Cortex of kidney (tissue), 1 donor: ENCODE measurements around the gene CA9.

Experiments used
- DNase-seq: peaks from one replicate; lab custom pipeline; 2025; lab: John Stamatoyannopoulos, UW

The CA9 gene

DNA sequence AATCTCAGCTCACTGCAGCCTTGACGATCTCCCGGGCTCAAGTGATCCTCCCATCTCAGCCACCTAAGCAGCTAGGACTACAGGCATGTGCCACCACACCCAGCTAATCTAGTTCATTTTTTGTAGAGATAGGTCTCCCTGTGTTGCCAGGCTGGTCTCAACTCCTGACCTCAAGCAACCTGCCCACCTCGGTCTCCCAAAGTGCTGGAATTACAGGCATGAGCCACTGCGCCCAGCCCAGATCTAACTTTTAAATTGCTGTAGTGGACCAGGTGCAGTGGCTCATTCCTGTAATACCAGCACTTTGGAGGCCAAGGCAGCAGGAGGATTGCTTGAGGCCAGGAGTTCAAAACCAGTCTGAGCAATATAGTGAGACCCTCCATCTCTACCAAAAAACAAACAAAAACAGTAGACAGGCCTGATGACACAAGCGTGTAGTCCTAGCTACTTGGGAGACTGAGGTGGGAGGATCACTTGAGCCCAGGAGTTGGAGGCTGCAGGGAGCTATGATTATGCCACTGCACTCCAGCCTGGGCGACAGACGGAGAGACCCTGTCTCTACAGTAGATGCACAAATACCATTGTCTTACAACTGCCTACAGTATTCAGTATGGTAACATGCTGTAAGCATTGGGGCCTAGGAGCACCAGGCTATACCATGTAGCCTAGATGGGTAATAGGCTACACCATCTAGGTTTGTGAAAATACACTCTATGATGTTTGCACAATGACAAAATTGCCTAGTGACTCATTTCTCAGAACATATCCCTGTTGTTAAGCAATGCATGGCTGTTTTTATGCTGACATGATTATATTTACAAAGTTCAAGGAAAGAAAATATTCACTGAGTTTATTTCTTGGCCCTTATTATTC is 21.5 kb upstream of the CA9 start:
- DNase-seq: no peak

DNA sequence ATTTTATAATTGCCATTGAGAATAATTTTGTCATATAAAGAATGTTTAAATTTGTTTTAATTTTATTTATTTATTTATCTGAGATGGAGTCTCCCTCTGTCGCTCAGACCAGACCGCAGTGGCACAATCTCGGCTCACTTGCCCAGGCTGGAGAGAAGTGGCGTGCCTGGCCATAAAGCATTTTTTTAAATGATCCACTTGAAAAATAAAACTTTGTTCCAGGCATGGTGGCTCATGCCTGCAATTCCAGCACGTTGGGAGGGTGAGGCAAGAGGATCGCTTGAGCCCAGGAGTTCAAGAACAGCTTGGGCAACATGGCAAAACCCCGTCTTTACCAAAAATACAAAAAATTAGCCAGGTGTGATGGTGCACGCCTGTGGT is 20.9 kb upstream of the CA9 start:
- DNase-seq: no peak

DNA sequence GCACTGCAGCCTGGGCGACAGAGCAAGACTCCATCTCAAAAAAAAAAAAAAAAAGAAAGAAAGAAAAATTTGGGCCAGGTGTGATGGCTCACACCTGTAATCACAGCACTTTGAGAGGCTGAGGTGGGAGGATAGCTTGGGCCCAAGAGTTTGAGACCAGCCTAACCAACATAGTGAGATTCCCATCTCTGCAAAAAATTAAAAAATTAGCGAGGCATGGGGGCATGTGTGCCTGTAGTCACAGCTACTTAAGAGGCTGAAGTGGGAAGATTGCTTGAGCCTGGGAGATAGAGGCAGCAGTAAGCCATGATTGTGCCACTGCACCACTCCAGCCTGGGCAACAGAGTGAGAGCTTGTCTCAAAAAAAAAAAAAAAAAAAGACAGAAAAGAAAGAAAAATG is 20.1 kb upstream of the CA9 start:
- no peak for DNase-seq

DNA sequence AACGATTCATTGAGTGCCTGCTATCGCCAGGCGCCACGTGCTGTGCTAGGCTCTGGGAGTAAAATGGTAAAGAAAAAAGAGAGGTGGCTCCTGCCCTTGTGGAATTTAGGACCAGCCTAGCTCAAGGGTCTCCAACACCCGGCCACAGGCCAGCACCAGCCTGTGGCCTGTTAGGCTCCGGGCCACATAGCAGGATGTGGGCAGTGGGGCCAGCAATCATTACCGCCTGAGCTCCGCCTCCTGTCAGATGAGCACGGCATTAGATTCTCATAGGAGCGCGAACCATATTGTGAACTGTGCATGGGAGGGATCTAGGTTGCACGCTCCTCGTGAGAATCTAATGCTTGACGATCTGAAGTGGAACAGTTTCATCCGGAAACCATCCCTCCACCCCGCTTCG is 17.4 kb upstream of the CA9 start:
- no peak for DNase-seq

DNA sequence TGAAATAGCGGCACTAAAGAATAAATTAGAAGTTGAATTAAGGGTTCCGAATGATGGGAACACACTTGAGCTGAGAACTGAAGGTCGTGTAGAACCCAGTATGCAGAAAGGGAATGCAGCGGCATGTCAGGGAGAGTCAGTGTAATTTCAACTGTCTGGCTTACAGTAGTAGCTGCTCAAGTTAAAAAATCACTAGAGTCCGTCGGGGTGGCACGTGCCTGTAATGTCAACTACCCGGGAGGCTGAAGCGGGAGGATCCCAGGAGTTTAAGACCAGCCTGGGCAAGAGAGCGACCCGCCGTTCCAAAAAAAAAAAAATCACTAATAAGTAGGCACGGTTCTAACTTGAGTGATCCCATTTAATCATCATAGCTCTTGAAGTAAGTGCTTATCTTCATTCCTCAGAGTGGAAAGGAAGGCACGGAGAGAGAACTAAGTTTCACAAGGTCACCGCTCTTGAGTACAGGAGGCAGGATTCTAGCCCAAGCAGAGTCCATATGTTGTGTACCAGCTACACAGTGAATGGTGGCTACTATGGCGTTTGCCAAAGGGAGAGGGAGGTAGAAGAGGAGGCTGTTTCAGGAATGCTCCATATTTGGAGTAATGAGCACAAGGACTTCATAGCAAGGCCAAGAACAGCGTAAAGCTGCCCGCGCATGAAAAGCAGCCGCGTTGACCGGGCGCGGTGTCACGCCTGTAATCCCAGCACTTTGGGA is 16.7 kb upstream of the CA9 start:
- no peak for DNase-seq

DNA sequence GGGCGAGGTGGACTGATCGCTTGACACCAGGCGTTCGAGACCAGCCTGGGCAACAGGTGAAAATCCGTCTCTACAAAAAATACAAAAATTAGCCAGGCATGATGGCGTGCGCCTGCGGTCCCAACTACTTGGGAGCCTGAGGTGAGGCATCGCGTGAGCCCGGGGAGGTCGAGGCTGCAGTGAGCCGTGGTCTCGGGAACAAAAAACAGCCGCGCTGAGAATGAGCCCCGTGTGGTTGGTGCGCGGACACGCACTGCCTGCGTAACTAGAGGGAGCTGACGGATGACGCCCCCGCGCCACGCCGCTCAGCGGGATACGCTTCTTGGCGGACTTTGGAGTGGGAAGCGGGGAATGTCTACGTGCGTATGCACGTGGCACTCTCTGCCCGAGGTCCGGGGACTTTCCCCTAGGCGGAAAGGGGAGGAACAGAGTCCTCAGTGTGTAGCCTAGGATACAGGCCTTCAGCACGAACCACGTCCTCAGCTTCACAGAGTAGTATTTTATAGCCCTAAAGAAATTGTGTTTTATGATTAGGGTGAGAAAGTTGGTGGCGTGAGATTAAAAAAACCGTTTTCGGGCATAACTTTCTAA is 16.1 kb upstream of the CA9 start, which contains the start of gene RMRP:
TSS of gene RMRP (minus strand) at position 474 of the 591 bp plus-strand sequence.
- peak; percentile 55 for DNase-seq

DNA sequence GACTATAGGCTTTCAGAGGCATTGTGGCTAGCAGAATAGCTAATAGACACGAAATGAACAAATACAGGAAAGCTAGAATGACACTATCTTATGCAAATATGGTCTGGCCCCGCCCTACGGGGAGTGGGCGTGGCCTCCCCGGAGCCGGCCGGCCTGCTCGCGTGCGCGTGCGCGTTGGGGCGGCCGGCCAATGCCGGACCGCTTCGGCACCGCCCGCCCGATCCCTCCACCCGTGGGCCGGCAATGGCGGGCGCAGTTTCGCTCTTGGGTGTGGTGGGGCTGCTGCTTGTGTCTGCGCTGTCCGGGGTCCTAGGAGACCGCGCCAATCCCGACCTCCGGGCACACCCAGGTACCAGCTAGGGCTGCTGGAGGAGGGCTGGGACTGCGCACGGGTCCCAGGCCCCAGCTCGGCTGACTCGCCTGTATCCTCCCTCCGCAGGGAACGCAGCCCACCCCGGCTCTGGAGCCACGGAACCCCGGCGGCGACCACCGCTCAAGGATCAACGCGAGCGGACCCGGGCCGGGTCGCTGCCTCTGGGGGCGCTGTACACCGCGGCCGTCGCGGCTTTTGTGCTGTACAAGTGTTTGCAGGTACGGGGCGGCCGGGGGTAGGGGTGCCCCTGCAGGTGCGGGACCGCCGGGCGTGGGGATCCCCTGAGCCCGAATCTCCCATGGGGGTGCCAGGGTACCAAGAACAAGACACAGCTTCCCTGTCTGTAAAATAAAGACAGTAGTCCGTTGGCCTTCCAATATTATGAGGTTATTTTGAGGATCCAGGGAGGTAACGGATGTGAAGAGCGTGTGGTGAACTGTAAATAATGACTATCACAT is 15.4 kb upstream of the CA9 start, which contains the start of gene CCDC107:
TSS of gene CCDC107 (plus strand) at position 156 of the 831 bp plus-strand sequence. CDS start at position 244, 88 bp downstream.
- no peak for DNase-seq

DNA sequence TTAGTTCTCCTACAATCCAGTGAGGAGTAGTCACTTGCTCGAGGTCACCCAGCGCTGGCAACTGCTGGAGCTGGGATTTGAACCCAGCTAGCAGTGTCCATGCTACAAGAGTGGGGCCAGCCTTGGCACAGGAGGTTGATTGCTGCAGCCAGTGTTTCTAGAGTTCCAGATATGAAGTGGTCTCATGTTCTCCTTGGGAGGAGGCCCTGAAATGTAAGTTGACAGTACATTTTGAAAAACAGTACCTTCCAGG is 14.8 kb upstream of the CA9 start:
- DNase-seq: no peak

DNA sequence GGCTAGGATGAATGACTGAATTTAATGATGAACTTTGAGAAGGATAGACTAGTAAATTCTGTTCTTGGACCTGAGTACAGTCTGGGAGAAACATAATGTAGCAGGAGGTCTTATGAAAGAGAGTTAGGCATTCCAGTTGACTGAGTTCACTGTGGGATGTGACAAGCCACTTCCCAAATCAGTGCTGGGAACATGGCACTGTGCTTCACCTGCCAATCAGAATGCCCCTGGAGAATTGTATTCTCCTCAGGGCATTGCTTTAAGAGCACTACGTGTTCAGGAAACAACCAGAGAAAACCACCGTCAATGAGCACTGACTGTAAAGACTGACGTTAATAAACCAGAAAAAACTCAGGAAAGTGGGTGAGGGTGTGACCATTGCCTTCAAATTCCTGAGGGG is 14.4 kb upstream of the CA9 start:
- no peak for DNase-seq

DNA sequence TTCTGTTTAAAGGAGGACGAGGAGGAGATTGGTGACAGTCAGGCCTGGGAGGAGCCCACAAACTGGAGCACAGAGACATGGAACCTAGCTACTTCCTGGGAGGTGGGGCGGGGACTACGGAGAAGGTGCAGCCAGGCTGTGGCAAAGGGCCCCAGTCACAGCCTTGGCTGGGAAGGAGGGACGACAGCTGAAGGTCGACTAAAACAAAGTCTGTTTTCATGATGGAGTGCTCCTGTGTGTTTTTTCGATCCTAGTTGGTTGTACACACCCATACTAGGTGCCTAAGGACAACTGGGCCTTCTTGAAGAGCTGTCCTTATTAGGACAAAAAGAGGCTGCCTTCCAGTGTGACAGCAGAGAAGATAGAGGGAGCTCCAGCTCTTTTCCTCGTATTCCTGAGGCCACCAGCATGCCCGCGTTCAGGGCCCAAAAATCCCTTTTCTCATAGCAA is 12.7 kb upstream of the CA9 start:
- DNase-seq: no peak

DNA sequence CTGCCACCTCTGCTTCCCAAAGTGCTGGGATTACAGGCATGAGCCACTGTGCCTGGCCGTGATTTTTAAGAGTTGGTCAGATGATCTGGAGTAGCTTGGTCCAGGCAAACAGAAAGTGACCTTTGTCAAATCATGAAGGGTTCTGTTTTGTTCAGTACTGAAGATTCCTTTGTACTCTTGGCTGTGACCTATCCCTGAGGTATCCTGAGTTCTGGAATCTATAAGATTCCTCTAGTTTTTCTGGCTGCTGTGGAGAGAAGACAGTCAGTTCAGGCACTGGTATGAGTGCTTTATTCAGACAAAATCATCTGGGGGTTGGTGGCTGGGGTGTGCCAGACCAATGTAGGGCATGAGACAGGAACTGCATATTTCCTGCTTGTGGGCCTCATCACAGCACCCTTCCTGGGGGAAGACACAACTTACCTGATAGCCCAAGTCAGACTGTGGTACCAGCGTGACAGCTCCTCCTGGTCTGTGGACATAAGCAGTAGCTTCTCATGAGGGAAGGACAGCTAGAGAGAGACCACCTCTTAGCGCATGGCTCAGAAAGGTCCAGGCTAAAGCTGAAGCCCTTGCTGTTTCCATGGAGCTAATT is 11.9 kb upstream of the CA9 start:
- no peak for DNase-seq

DNA sequence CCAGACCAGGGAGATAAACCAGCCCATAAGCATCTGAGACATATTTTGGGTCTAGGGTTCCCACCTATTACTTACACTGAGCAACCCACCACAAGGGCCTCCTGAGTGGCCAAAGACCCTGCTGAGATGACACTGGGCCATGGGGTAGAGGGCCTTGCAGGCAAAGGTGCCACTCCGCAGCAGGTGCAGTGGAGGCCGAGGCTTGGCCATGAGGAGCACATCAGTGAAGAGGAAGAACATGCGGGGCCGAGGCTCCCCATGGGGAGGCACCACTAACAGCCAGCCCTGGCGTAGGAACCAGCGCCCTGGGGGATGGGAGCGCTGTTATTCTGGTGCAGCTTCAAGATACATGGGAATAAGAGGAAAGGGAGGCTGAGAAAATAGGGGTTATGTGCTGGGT is 11.3 kb upstream of the CA9 start:
- no peak for DNase-seq

DNA sequence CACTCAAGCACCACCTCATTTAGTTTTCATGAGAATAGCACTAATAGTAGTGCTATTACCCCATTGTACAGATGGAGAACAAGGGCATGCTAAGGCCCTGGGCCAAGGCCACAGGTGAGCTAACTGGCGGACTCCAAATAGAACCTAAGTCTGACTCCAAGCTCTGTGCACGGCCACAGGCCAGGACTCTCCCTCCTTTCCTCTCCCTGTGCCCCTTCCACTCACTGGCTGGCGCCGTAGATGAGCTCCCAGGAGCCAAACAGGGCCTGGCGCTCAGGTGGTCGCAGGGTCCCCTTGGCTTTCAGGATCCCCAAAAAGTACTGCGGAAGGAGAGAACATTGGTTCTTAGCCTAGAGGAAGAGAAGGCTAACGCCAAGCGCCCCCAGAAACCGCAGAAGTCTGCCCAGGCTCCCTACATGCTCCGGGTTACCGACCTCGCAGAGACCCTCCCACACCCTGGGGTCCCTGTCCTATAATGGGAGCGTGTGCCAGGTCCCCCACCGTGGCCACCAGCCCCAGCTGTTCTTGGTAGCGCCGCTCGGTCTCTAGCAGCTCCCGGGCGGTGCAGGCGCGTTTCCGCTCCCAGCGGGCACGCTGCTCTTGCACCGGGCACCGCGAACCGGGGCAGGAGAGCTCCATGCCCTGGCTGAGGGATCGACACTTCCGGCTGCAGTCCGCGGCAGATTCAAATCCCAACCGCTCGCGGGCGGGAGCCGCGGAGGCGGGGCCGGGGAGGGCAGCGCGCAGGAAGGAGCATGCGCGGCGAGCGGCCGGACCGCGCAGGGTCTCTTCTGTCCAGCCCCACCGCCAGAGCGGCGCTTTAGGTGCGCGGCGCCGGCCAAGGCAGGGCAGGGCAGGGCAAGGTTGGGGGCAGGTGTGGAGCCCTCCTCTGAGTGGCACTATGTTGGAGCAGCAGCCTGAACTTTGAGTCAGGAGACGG is 8.9 kb upstream of the CA9 start, which contains the start of gene ARHGEF39:
TSS of gene ARHGEF39 (minus strand) at position 665 of the 940 bp plus-strand sequence. CDS start at position 639, 26 bp downstream.
- DNase-seq: no peak

DNA sequence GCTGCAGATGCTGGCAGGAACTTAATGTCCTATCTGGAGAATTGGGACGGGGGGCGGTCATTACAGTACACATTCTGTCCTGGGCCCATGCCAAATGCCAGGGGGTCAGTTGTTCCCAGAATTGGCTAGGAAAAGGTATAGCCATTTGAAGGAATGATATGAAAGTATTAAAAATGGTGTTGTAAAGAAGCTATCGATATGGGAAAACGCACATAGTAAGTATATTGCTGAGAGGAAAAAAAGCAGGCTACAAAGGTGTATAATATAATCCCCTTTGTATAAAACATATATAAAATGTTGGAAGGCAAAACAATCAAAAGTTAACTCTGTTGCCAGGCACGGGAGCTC is 8.3 kb upstream of the CA9 start:
- no peak for DNase-seq

DNA sequence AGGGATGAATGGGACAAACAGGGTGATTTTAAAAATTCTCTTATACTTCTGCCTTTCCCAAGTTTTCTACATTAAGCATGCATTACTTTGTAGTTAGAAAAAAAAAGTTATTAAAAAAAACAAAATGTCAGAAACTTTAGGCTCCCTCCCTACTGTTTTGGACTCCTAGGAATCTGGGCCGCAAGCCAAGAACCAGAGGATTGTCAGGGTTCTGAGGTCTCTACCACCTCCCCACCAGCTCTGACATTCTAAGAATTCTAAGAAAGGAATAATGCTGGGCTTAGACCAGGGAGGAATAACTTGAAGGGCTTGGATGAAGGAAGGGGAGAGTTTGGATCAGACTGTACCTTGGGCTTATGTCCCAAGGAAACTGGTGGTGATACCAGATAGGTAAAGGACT is 7.7 kb upstream of the CA9 start:
- no peak for DNase-seq

DNA sequence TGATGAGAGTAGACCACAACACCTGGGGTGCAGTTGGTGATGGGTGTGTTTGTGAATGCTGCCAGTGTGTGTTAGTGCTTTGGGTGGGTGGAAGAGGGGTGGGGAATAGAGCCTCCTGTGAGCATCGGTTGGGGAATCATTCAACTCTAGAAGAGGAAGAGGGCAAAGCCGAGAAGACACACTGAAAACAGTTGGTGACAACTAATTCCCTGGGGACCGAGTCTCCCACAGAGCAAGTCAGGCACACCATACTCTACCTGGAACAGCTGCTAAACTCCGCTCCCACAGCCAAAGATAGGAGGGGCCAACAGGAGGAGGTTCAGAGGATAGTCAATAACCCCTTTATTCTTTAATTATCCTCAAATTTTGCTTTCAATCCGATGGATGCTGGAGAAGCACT is 7.2 kb upstream of the CA9 start:
- no peak for DNase-seq

DNA sequence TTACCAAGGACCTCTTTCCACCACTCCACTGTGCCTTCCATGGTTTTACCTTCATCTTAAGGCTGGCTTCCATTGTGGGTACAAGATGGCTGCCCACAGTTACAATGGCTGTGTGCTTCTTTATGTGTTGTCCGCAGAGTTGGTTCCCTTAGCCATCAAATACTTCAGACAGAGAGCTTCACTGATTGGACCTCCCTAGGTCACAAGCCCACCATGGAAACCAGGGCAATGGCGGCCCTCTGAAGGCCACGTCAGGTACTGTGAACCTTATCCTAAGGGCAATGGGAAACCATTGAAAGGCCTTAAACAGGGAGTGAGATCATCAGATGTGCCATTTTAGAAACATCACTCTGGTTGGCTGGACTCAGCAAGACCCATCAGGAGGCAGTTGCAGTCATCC is 5.8 kb upstream of the CA9 start:
- DNase-seq: no peak

DNA sequence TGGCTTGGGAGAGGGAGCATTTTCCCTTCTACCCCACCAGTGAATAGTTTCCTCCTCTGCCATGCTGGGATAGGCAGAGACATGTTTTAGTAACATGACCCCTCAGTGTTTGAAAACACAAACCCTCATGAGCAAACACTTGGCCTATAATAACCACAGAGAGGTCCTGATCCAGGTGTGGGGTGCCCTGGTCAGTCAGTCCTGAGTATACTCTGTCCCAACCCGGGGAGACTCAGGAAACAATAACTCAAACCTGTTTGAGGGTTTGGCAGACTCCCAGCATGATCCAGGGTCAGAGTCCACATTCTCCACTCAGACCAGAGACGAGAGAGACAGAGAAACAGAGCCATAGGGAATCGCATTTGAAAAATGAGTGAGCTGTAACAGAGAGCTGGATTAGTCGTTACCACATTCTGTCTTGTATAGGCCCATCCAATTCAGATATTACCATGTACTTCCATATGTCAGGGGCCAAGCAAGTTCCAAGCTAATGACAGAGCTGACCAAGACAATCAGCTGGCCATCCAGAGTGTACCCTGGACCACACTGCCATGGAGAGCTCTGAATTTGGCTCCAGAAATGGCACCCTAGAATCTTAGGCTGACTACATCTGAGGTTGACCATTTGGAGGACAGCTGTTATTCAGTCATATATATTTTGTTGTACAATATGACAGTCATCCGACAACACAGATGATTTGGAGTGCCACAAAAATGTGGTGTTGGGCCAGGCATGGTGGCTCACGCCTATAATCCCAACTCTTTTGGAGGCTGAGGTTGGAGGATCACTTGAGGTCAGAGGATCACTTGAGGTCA is 4.2 kb upstream of the CA9 start:
- no peak for DNase-seq

DNA sequence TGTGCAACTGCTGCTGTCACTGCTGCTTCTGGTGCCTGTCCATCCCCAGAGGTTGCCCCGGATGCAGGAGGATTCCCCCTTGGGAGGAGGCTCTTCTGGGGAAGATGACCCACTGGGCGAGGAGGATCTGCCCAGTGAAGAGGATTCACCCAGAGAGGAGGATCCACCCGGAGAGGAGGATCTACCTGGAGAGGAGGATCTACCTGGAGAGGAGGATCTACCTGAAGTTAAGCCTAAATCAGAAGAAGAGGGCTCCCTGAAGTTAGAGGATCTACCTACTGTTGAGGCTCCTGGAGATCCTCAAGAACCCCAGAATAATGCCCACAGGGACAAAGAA is 265 bp downstream of the CA9 start:
- no peak for DNase-seq

DNA sequence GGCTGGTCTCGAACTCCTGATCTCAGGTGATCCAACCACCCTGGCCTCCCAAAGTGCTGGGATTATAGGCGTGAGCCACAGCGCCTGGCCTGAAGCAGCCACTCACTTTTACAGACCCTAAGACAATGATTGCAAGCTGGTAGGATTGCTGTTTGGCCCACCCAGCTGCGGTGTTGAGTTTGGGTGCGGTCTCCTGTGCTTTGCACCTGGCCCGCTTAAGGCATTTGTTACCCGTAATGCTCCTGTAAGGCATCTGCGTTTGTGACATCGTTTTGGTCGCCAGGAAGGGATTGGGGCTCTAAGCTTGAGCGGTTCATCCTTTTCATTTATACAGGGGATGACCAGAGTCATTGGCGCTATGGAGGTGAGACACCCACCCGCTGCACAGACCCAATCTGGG is 1.5 kb downstream of the CA9 start:
- DNase-seq: no peak
